ENCODE measurements around the gene PPP2R5A.

DNA sequence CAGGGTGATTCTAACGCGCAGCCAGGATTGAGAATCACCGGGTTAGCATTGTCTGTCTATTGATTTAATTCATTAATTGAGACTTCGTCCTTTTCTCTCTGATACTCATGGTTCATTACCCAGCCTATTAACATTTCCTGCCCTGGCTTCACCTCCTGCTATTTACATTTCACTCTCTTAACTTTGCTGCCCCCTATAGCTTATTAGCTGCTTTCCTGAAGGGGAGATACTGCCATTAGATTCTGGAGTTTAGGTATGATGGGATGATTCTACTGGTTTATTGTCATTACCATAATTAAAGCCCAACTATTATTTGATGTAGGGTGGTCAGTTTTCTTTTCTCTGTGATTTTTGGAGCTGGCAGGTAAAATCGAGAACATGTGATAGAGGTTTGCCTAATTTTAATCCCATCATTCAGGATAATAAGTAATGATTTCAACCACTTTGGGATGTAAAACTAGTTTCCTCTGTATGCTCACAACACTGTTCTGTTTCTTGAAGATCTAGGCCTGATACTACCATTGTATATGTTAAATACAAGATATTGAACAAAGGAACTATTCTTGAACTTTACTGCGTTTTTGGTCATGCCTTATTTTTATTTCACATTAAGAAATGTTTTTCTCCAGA lies 6.4 kb downstream of the PPP2R5A start:
- TF ChIP-seq NPAS2 (CRISPR knock-in tag; IDR thresholded peaks at IDR 0.05; ENCODE audit: borderline replicate concordance) (no peak), FOXA3 (CRISPR knock-in tag; IDR thresholded peaks at IDR 0.05) (peak; percentile 87), ZFX (CRISPR knock-in tag; IDR thresholded peaks at IDR 0.05; ENCODE audit: low read depth) (no peak), SPEN (CRISPR knock-in tag; IDR thresholded peaks at IDR 0.05; ENCODE audit: low read depth) (no peak), POLR2G (IDR thresholded peaks at IDR 0.05; ENCODE audit: low read depth, low read length) (no peak), TAF1 (CRISPR knock-in tag; IDR thresholded peaks at IDR 0.05) (no peak), ATF1 (CRISPR knock-in tag; IDR thresholded peaks at IDR 0.05) (no peak)
- TF ChIP-seq, protein P1, sequence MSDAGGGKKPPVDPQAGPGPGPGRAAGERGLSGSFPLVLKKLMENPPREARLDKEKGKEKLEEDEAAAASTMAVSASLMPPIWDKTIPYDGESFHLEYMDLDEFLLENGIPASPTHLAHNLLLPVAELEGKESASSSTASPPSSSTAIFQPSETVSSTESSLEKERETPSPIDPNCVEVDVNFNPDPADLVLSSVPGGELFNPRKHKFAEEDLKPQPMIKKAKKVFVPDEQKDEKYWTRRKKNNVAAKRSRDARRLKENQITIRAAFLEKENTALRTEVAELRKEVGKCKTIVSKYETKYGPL (CRISPR knock-in tag; IDR thresholded peaks at IDR 0.05), result no peak
- TF ChIP-seq, protein P2, sequence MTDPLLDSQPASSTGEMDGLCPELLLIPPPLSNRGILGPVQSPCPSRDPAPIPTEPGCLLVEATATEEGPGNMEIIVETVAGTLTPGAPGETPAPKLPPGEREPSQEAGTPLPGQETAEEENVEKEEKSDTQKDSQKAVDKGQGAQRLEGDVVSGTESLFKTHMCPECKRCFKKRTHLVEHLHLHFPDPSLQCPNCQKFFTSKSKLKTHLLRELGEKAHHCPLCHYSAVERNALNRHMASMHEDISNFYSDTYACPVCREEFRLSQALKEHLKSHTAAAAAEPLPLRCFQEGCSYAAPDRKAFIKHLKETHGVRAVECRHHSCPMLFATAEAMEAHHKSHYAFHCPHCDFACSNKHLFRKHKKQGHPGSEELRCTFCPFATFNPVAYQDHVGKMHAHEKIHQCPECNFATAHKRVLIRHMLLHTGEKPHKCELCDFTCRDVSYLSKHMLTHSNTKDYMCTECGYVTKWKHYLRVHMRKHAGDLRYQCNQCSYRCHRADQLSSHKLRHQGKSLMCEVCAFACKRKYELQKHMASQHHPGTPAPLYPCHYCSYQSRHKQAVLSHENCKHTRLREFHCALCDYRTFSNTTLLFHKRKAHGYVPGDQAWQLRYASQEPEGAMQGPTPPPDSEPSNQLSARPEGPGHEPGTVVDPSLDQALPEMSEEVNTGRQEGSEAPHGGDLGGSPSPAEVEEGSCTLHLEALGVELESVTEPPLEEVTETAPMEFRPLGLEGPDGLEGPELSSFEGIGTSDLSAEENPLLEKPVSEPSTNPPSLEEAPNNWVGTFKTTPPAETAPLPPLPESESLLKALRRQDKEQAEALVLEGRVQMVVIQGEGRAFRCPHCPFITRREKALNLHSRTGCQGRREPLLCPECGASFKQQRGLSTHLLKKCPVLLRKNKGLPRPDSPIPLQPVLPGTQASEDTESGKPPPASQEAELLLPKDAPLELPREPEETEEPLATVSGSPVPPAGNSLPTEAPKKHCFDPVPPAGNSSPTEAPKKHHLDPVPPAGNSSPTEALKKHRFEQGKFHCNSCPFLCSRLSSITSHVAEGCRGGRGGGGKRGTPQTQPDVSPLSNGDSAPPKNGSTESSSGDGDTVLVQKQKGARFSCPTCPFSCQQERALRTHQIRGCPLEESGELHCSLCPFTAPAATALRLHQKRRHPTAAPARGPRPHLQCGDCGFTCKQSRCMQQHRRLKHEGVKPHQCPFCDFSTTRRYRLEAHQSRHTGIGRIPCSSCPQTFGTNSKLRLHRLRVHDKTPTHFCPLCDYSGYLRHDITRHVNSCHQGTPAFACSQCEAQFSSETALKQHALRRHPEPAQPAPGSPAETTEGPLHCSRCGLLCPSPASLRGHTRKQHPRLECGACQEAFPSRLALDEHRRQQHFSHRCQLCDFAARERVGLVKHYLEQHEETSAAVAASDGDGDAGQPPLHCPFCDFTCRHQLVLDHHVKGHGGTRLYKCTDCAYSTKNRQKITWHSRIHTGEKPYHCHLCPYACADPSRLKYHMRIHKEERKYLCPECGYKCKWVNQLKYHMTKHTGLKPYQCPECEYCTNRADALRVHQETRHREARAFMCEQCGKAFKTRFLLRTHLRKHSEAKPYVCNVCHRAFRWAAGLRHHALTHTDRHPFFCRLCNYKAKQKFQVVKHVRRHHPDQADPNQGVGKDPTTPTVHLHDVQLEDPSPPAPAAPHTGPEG (CRISPR knock-in tag; IDR thresholded peaks at IDR 0.05), result no peak

Measured in HepG2 (cell line).